Upper lobe of left lung (tissue), 4 donors: ENCODE measurements around the gene EFR3B.

Experiments used
- POLR2AphosphoS5 ChIP-seq, 2 donors: sonication (generic); formaldehyde crosslinking; IDR thresholded peaks; one replicate each; pipeline ENCODE4 v1.5.1; 2017; ENCODE audit warnings: antibody characterized with exemption in 2 of 2
- TF ChIP-seq, protein P1 (sequence below), 6 experiments: fragments of 450-650 bp in 4 of 6; fragments of 200-600 bp in 2 of 6; sonication (generic) in 2 of 6; IDR thresholded peaks; one replicate each; pipeline ENCODE4 v1.5.1; 2016 to 2019; ENCODE audit warnings: antibody characterized with exemption in 6 of 6

GRCh38 chr2:25041307-25041927 lies 459 bp upstream of the EFR3B start:
- TF ChIP-seq POLR2AphosphoS5 (IDR thresholded peaks at IDR 0.05), result no peak
- TF ChIP-seq, protein P1, sequence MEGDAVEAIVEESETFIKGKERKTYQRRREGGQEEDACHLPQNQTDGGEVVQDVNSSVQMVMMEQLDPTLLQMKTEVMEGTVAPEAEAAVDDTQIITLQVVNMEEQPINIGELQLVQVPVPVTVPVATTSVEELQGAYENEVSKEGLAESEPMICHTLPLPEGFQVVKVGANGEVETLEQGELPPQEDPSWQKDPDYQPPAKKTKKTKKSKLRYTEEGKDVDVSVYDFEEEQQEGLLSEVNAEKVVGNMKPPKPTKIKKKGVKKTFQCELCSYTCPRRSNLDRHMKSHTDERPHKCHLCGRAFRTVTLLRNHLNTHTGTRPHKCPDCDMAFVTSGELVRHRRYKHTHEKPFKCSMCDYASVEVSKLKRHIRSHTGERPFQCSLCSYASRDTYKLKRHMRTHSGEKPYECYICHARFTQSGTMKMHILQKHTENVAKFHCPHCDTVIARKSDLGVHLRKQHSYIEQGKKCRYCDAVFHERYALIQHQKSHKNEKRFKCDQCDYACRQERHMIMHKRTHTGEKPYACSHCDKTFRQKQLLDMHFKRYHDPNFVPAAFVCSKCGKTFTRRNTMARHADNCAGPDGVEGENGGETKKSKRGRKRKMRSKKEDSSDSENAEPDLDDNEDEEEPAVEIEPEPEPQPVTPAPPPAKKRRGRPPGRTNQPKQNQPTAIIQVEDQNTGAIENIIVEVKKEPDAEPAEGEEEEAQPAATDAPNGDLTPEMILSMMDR (IDR thresholded peaks at IDR 0.05), result peak in 4 of 6 experiments; percentile 20 to 62 (median 41)
